Sigmoid colon (tissue), 4 donors: Measurements from ENCODE around the gene WDR91.

Experiments
- CTCF ChIP-seq, 4 experiments: fragments of 450-650 bp in 3 of 4; fragments of 200-600 bp in 1 of 4; IDR thresholded peaks; one replicate each; pipeline ENCODE4 v1.5.1; 2016 to 2019; ENCODE audit warnings: antibody characterized with exemption in 4 of 4, mild to moderate bottlenecking in 3 of 4, moderate library complexity in 2 of 4
- EP300 ChIP-seq, 4 donors: sonication (generic); formaldehyde crosslinking; IDR thresholded peaks; one replicate each; pipeline ENCODE4 v1.6.1; 2017; ENCODE audit warnings: antibody characterized with exemption in 4 of 4
- POLR2A ChIP-seq, 2 donors: fragments of 450-650 bp; IDR thresholded peaks; one replicate each; pipeline ENCODE4 v1.6.1; 2016; ENCODE audit warnings: antibody characterized with exemption in 2 of 2, mild to moderate bottlenecking in 2 of 2, moderate library complexity in 2 of 2
- POLR2AphosphoS5 ChIP-seq, 4 donors: sonication (generic); formaldehyde crosslinking; IDR thresholded peaks; one replicate each; pipeline ENCODE4 v1.6.1; 2017; ENCODE audit warnings: antibody characterized with exemption in 4 of 4

- no peak for TF ChIP-seq CTCF (IDR thresholded peaks at IDR 0.05)
- TF ChIP-seq POLR2AphosphoS5 (IDR thresholded peaks at IDR 0.05), result no peak
- no peak for TF ChIP-seq POLR2A (IDR thresholded peaks at IDR 0.05)
- TF ChIP-seq EP300 (IDR thresholded peaks at IDR 0.05), result no peak
Measured at GRCh38 chr7:135150072-135150782, 61.1 kb downstream of the WDR91 start.
